OCI-LY1 (cell line): ENCODE measurements around the gene APBA3.

Source experiments
- H2AFZ ChIP-seq: fragments of 200-600 bp; sonication (generic), shearing (Covaris generic); 2 replicates; pipeline ENCODE4 v1.6.0; 2014; ENCODE audit warnings: antibody characterized with exemption, mild to moderate bottlenecking, low read length
- H3F3A ChIP-seq: fragments of 200-600 bp; sonication (generic), shearing (Covaris generic); 2 replicates; pipeline ENCODE4 v1.6.0; 2014; ENCODE audit warnings: mild to moderate bottlenecking, antibody characterized with exemption, low read length, moderate library complexity; ENCODE audit not compliant: insufficient read depth
- H3K27ac ChIP-seq: fragments of 200-600 bp; sonication (generic); 2 replicates; pipeline ENCODE4 v1.5.1; 2014; ENCODE audit warnings: low read length, mixed run types, mild to moderate bottlenecking, low read depth; ENCODE audit not compliant: poor library complexity, severe bottlenecking
- H3K27me3 ChIP-seq: fragments of 200-600 bp; sonication (generic); 2 replicates; pipeline ENCODE4 v1.6.0; 2014; ENCODE audit warnings: antibody characterized with exemption, mild to moderate bottlenecking, low read length, moderate library complexity; ENCODE audit not compliant: insufficient read depth
- H3K36me3 ChIP-seq: fragments of 200-600 bp; sonication (generic); 2 replicates; pipeline ENCODE4 v1.6.1; 2014; ENCODE audit warnings: mild to moderate bottlenecking, antibody characterized with exemption, low read length, moderate library complexity, mixed read lengths; ENCODE audit not compliant: insufficient read depth
- H3K4me1 ChIP-seq: fragments of 200-600 bp; sonication (generic); 2 replicates; pipeline ENCODE4 v1.5.1; 2014; ENCODE audit warnings: mild to moderate bottlenecking, low read length, moderate library complexity; ENCODE audit not compliant: insufficient read depth, severe bottlenecking
- H3K4me2 ChIP-seq: fragments of 200-600 bp; sonication (generic), shearing (Covaris generic); 2 replicates; pipeline ENCODE4 v1.6.1; 2014; ENCODE audit warnings: low read length
- H3K4me3 ChIP-seq: fragments of 200-600 bp; sonication (generic); 2 replicates; pipeline ENCODE4 v1.5.1; 2014; ENCODE audit warnings: low read length, low read depth, mild to moderate bottlenecking, mixed read lengths; ENCODE audit not compliant: poor library complexity, severe bottlenecking
- H3K79me2 ChIP-seq: fragments of 200-600 bp; shearing (Covaris generic); 2 replicates; pipeline ENCODE4 v1.6.1; 2016; ENCODE audit warnings: mixed run types, low read length, mixed read lengths; ENCODE audit not compliant: insufficient read depth
- H3K9ac ChIP-seq: fragments of 200-600 bp; sonication (generic), shearing (Covaris generic); 2 replicates; pipeline ENCODE4 v1.6.1; 2014; ENCODE audit warnings: mild to moderate bottlenecking, low read length, mixed read lengths
- H3K9me2 ChIP-seq: fragments of 200-600 bp; sonication (generic), shearing (Covaris generic); 2 replicates; pipeline ENCODE4 v1.6.1; 2014; ENCODE audit warnings: low read depth, mild to moderate bottlenecking, low read length, mixed read lengths
- H3K9me3 ChIP-seq: fragments of 200-600 bp; shearing (Covaris generic); 2 replicates; pipeline ENCODE4 v1.6.1; 2014; ENCODE audit warnings: low read length, mixed read lengths
- H4K20me1 ChIP-seq: fragments of 200-600 bp; sonication (generic), shearing (Covaris generic); 2 replicates; pipeline ENCODE4 v1.6.0; 2016; ENCODE audit warnings: mild to moderate bottlenecking, low read length; ENCODE audit not compliant: insufficient read depth
- CTCF ChIP-seq: fragments of 200-600 bp; sonication (generic), shearing (Covaris generic); IDR thresholded peaks from 2 replicates; pipeline ENCODE4 v1.5.1; 2017; ENCODE audit warnings: mild to moderate bottlenecking, antibody characterized with exemption, low read length, moderate library complexity, mixed read lengths
- EZH2 ChIP-seq: fragments of 200-600 bp; sonication (generic), shearing (Covaris generic); IDR thresholded peaks from 2 replicates; pipeline ENCODE4 v1.8.0; 2017; ENCODE audit warnings: borderline replicate concordance, mixed run types, mild to moderate bottlenecking, antibody characterized with exemption, low read length, moderate library complexity, mixed read lengths

The APBA3 gene

GRCh38 chr19:3782330-3782729, 20.8 kb upstream of the APBA3 start:
- no peaks in the 10 kb centered on the region for H3K9me2 ChIP-seq
- H3K79me2 ChIP-seq = no peaks in the 10 kb centered on the region
- H3K36me3 ChIP-seq = no peaks in the 10 kb centered on the region; the same call in 1 of the 2 replicates
- peaks cover 8% of the 10 kb centered on the region; the same call in 1 of the 2 replicates for H3K27me3 ChIP-seq
- no peak overlapping the region for H3K27ac ChIP-seq
- H3K9me3 ChIP-seq = peaks cover 13% of the 10 kb centered on the region
- H3K4me3 ChIP-seq = no peak overlapping the region
- TF ChIP-seq CTCF = no peak
- TF ChIP-seq EZH2 = no peak
- H2AFZ ChIP-seq = no peak overlapping the region
- no peak overlapping the region for H3K9ac ChIP-seq
- no peaks in the 10 kb centered on the region for H4K20me1 ChIP-seq
- no peak overlapping the region for H3K4me2 ChIP-seq
- no peaks in the 10 kb centered on the region for H3K4me1 ChIP-seq
- no peaks in the 10 kb centered on the region for H3F3A ChIP-seq

- Histone ChIP-seq H3K4me1 (no peaks in the 10 kb centered on the region), H3F3A (no peaks in the 10 kb centered on the region), H2AFZ (no peak overlapping the region), H3K9ac (no peak overlapping the region), H3K27ac (no peak overlapping the region), H3K4me2 (no peak overlapping the region), H3K4me3 (no peak overlapping the region), H3K27me3 (peaks cover 8% of the 10 kb centered on the region; the same call in 1 of the 2 replicates), H4K20me1 (no peaks in the 10 kb centered on the region), H3K9me3 (peaks cover 13% of the 10 kb centered on the region), H3K79me2 (no peaks in the 10 kb centered on the region), H3K36me3 (no peaks in the 10 kb centered on the region; the same call in 1 of the 2 replicates), H3K9me2 (no peaks in the 10 kb centered on the region)
- TF ChIP-seq EZH2 (no peak), CTCF (no peak)
These were observed 20.1 kb upstream of the APBA3 start for GRCh38 chr19:3781603-3782002.

GRCh38 chr19:3780786-3781304, 19.4 kb upstream of the APBA3 start:
- H3K9me2 ChIP-seq = no peaks in the 10 kb centered on the region
- no peak overlapping the region for H3K4me3 ChIP-seq
- no peak overlapping the region for H2AFZ ChIP-seq
- no peaks in the 10 kb centered on the region for H4K20me1 ChIP-seq
- H3K27me3 ChIP-seq = peaks cover 8% of the 10 kb centered on the region; the same call in 1 of the 2 replicates
- no peak overlapping the region for H3K27ac ChIP-seq
- H3K36me3 ChIP-seq = no peaks in the 10 kb centered on the region; the same call in 1 of the 2 replicates
- H3K9me3 ChIP-seq = peaks cover 13% of the 10 kb centered on the region
- TF ChIP-seq CTCF = no peak
- no peak for TF ChIP-seq EZH2
- no peak overlapping the region for H3K4me2 ChIP-seq
- no peaks in the 10 kb centered on the region for H3F3A ChIP-seq
- H3K79me2 ChIP-seq = no peaks in the 10 kb centered on the region
- H3K9ac ChIP-seq = no peak overlapping the region
- H3K4me1 ChIP-seq = no peaks in the 10 kb centered on the region
